Endothelial cell of umbilical vein (primary cell): ENCODE data around the gene B3GALNT1. TPM values are rescaled to one million over a fixed set of nuclear protein-coding genes. Genes with fewer than 3 reads are reported as not detected.

Experiments
- BruUV-seq: library from RNA; stranded (reverse); fragments of 400-500 nt; replicated peaks from 2 replicates; lab custom pipeline; 2021; lab: Mats Ljungman, UMichigan
- CTCF ChIA-PET: fragments of 300-600, 350-600 bp; sonication (Branson Sonifier 250); formaldehyde crosslinking; loops from one replicate; lab custom pipeline; 2021; ENCODE audit warnings: antibody characterized with exemption, inconsistent platforms; lab: Charles Lee
- POLR2A ChIA-PET: fragments of 300-600, 350-600 bp; sonication (Branson Sonifier 250); formaldehyde crosslinking; loops from one replicate; lab custom pipeline; 2021; ENCODE audit warnings: antibody characterized with exemption, inconsistent platforms; lab: Charles Lee
- DNase-seq: peaks from one replicate; pipeline ENCODE4 v3.0.0-alpha.2; 2011; ENCODE audit warnings: low read depth, low spot score
- FAIRE-seq: peaks from 2 replicates; lab custom pipeline; 2011; peaks lifted over from hg19 to GRCh38; lab: Jason Lieb, UNC
- H2AFZ ChIP-seq: 2 replicates; pipeline ENCODE4 v1.6.0; 2012; ENCODE audit warnings: low read depth, low read length, control low read depth, inconsistent platforms
- H3K27ac ChIP-seq: 2 replicates; pipeline ENCODE4 v1.5.1; 2011; ENCODE audit warnings: low read depth, mild to moderate bottlenecking, control low read depth, low read length, moderate library complexity; ENCODE audit not compliant: insufficient read depth
- H3K27me3 ChIP-seq, 2 experiments: 2 replicates each; pipeline versions ENCODE4 v1.6.0 to v1.6.1; 2011; ENCODE audit warnings: low read length in 2 of 2, mixed read lengths in 1 of 2; ENCODE audit not compliant: control insufficient read depth in 2 of 2, insufficient read depth in 2 of 2
- H3K36me3 ChIP-seq, 2 experiments: 2 replicates in 1 of 2; 3 replicates in 1 of 2; pipeline ENCODE4 v1.5.1; 2011; ENCODE audit warnings: low read length in 2 of 2, mild to moderate bottlenecking in 1 of 2, moderate library complexity in 1 of 2; ENCODE audit not compliant: control insufficient read depth in 2 of 2, insufficient read depth in 2 of 2; ENCODE audit errors: extremely low read depth in 1 of 2
- H3K4me1 ChIP-seq: 3 replicates; pipeline ENCODE4 v1.5.1; 2011; ENCODE audit warnings: mild to moderate bottlenecking, low read length; ENCODE audit not compliant: control insufficient read depth, insufficient read depth; ENCODE audit errors: extremely low read depth
- H3K4me2 ChIP-seq: 2 replicates; pipeline ENCODE4 v1.6.1; 2011; ENCODE audit warnings: low read length, control low read depth, mixed read lengths; ENCODE audit not compliant: insufficient read depth
- H3K4me3 ChIP-seq, 3 experiments: fragments of 200-600 bp in 1 of 3; sonication (generic), shearing (Covaris generic) in 1 of 3; replicated peaks in 1 of 3; 2 replicates each; pipeline ENCODE4 v1.5.1; 2011 to 2016; ENCODE audit warnings: control low read depth in 3 of 3, low read length in 3 of 3, mild to moderate bottlenecking in 2 of 3, inconsistent platforms in 1 of 3, low read depth in 1 of 3, moderate library complexity in 1 of 3; ENCODE audit not compliant: insufficient read depth in 1 of 3
- H3K79me2 ChIP-seq: 2 replicates; pipeline ENCODE4 v1.6.0; 2012; ENCODE audit warnings: low read length, inconsistent platforms; ENCODE audit not compliant: control insufficient read depth, insufficient read depth
- H3K9ac ChIP-seq: replicated peaks from 2 replicates; pipeline ENCODE3; 2011; ENCODE audit warnings: low read length, control low read depth; ENCODE audit not compliant: insufficient read depth; ENCODE audit errors: extremely low read depth
- H3K9me1 ChIP-seq: replicated peaks from 3 replicates; pipeline ENCODE4 v1.6.0; 2011; ENCODE audit warnings: mild to moderate bottlenecking, low read length; ENCODE audit not compliant: control insufficient read depth, insufficient read depth; ENCODE audit errors: extremely low read depth
- H3K9me3 ChIP-seq: replicated peaks from 2 replicates; pipeline ENCODE4 v1.5.1; 2012; ENCODE audit warnings: low read length, inconsistent platforms; ENCODE audit not compliant: control insufficient read depth, insufficient read depth
- H4K20me1 ChIP-seq: replicated peaks from 2 replicates; pipeline ENCODE3; 2011; ENCODE audit warnings: mild to moderate bottlenecking, low read length; ENCODE audit not compliant: control insufficient read depth, insufficient read depth; ENCODE audit errors: extremely low read depth
- CTCF ChIP-seq, 2 donors: IDR thresholded peaks; 1 replicate in 1 of 2; 2 replicates in 1 of 2; pipeline ENCODE4 v1.5.1; 2011; ENCODE audit warnings: low read length in 2 of 2, mild to moderate bottlenecking in 2 of 2, moderate library complexity in 2 of 2, control low read depth in 1 of 2, inconsistent platforms in 1 of 2, low read depth in 1 of 2; ENCODE audit not compliant: insufficient read depth in 1 of 2; ENCODE audit errors: extremely low read depth in 1 of 2
- EZH2 ChIP-seq: IDR thresholded peaks from 2 replicates; pipeline ENCODE4 v1.6.1; 2012; ENCODE audit warnings: borderline replicate concordance, low read depth, mild to moderate bottlenecking, moderate library complexity, low read length, inconsistent platforms; ENCODE audit not compliant: severe bottlenecking
- FOS ChIP-seq: IDR thresholded peaks from 2 replicates; pipeline ENCODE4 v1.6.1; 2011; ENCODE audit warnings: mild to moderate bottlenecking, low read length, moderate library complexity, borderline replicate concordance; ENCODE audit not compliant: insufficient read depth
- GATA2 ChIP-seq: IDR thresholded peaks from 2 replicates; pipeline ENCODE4 v1.7.0; 2011; ENCODE audit warnings: low read depth, mild to moderate bottlenecking, moderate library complexity, mixed read lengths, low read length; ENCODE audit not compliant: insufficient read length, insufficient read depth
- JUN ChIP-seq: IDR thresholded peaks from 2 replicates; pipeline ENCODE4 v1.6.1; 2011; ENCODE audit warnings: borderline replicate concordance, low read depth; ENCODE audit not compliant: insufficient read length, insufficient read depth
- MAX ChIP-seq: IDR thresholded peaks from 2 replicates; pipeline ENCODE4 v1.6.1; 2011; ENCODE audit not compliant: insufficient read depth, insufficient read length
- MYC ChIP-seq: IDR thresholded peaks from one replicate; pipeline ENCODE4 v1.6.1; 2011; ENCODE audit warnings: mild to moderate bottlenecking, low read depth, low read length
- POLR2A ChIP-seq: IDR thresholded peaks from 2 replicates; pipeline ENCODE4 v1.6.1; 2012; ENCODE audit warnings: low read depth, mild to moderate bottlenecking, control low read depth, low read length
- POLR2AphosphoS5 ChIP-seq: IDR thresholded peaks from 2 replicates; pipeline ENCODE4 v1.6.1; 2012; ENCODE audit warnings: low read depth, mild to moderate bottlenecking, control low read depth, low read length, moderate library complexity; ENCODE audit not compliant: insufficient read depth
- dilution Hi-C: fragments of 300-500 bp; cut with MboI; formaldehyde crosslinking; loops from one replicate; pipeline ENCODE4 v1.15.0; 2019; ENCODE audit warnings: low sequenced_read_pairs; ENCODE audit not compliant: extremely low pct_ligation_motif_present
- intact Hi-C: fragments of 100-400 bp; cut with micrococcal nuclease; formaldehyde crosslinking; loops from one replicate; pipeline ENCODE4 v1.10.0; 2022
- polyA plus RNA-seq, 4 experiments: library from polyadenylated mRNA; depleted of rRNA in 3 of 4; stranded (reverse) in 3 of 4; unstranded in 1 of 4; fragments of >200 nt; gene quantifications; 2 replicates each; pipeline versions ENCODE4 v1.2.1 to v1.2.3, GENCODE V29; 2011 to 2012; ENCODE audit warnings: missing spikeins in 1 of 4
- total RNA-seq: library from RNA; stranded (reverse); gene quantifications from 2 replicates; pipeline ENCODE4 v1.2.3, GENCODE V29; 2021

Gene B3GALNT1
- total and polyA plus RNA-seq, 2 donors (not counting 3 experiments of a cell fraction or from before 2014, with no cell fraction given) = 19.4 to 29.4 TPM

GRCh38 chr3:161101609-161102008, 3.5 kb downstream of the B3GALNT1 start:
- Histone ChIP-seq H3K27ac (no peak overlapping the region), H3K9me3 (no peaks in the 10 kb centered on the region), H4K20me1 (no peaks in the 10 kb centered on the region), H3K4me1 (peaks cover 3% of the 10 kb centered on the region), H3K27me3 (no peaks in the 10 kb centered on the region), H3K79me2 (no peaks in the 10 kb centered on the region), H3K9ac (no peak overlapping the region), H3K4me3 (no peak overlapping the region), H3K36me3 (peaks cover 3 to 4% of the 10 kb centered on the region in 2 experiments), H2AFZ (no peak overlapping the region), H3K4me2 (no peak overlapping the region), H3K9me1 (no peaks in the 10 kb centered on the region)
- dilution Hi-C loops (no loop called here), intact Hi-C loops (no loop called here)
- ChIA-PET CTCF (interaction anchor here (1.1 kb wide), 1 partner anchor 32 kb away, joined by 3 read pairs; no protein-coding TSS in a partner anchor), POLR2A (no interaction called here)
- DNase-seq = no peak
- no TSS peak for BruUV-seq
- FAIRE-seq = no peak
- TF ChIP-seq CTCF (IDR thresholded peaks at IDR 0.05; ENCODE audit: extremely low read depth in 1 of 2, insufficient read depth in 1 of 2, low read depth in 1 of 2, low read length in 2 of 2) (no peak), MYC (no peak), GATA2 (no peak), MAX (no peak), POLR2AphosphoS5 (no peak), FOS (no peak), JUN (no peak), POLR2A (no peak), EZH2 (no peak)
